Activated naive CD8-positive, alpha-beta T cell treated with anti-CD3 and anti-CD28 coated beads for 36 hours (primary cell): Measurements from ENCODE around the gene HOXA5. TPM values are rescaled to one million over a fixed set of nuclear protein-coding genes. Genes with fewer than 3 reads are reported as not detected.
A peak's percentile ranks its signal among the peaks of the same experiment; 100 is the strongest.

Experiments used
- DNase-seq: peaks from one replicate; pipeline ENCODE4 v3.0.0; 2021
- H3K27ac Mint-ChIP-seq: one replicate; pipeline ENCODE4 v1.8.0; 2022; ENCODE audit warnings: mild to moderate bottlenecking, moderate library complexity, mixed read lengths
- H3K27me3 Mint-ChIP-seq: one replicate; pipeline ENCODE4 v1.8.0; 2022; ENCODE audit warnings: mild to moderate bottlenecking, mixed read lengths
- H3K36me3 Mint-ChIP-seq: one replicate; pipeline ENCODE4 v1.8.0; 2021; ENCODE audit warnings: mild to moderate bottlenecking, mixed read lengths
- H3K4me1 Mint-ChIP-seq: one replicate; pipeline ENCODE4 v1.8.0; 2021; ENCODE audit warnings: mixed read lengths
- H3K4me3 Mint-ChIP-seq: one replicate; pipeline ENCODE4 v1.8.0; 2022; ENCODE audit warnings: mild to moderate bottlenecking, moderate library complexity, mixed read lengths
- H3K9me3 Mint-ChIP-seq: one replicate; pipeline ENCODE4 v1.8.0; 2022; ENCODE audit warnings: mixed read lengths
- total RNA-seq, 2 experiments: library from RNA; stranded (reverse); gene quantifications; one replicate each; pipeline ENCODE4 v1.2.3, GENCODE V29; 2021

The HOXA5 gene
- total RNA-seq, 2 experiments from 2014 or later: not detected

- Mint-ChIP-seq H3K9me3 (no peaks in the 10 kb centered on the region), H3K27ac (no peak overlapping the region), H3K36me3 (peaks cover 2% of the 10 kb centered on the region), H3K4me1 (peaks cover 33% of the 10 kb centered on the region), H3K4me3 (peak overlapping the region; percentile 29), H3K27me3 (peaks cover 94% of the 10 kb centered on the region)
- DNase-seq: no peak
Measured at GRCh38 chr7:27159266-27160144, 16.0 kb upstream of the HOXA5 start.

GRCh38 chr7:27158436-27159265, 15.2 kb upstream of the HOXA5 start:
- no peak for DNase-seq
- Mint-ChIP-seq H3K27me3 (peaks cover 94% of the 10 kb centered on the region), H3K27ac (no peak overlapping the region), H3K9me3 (no peaks in the 10 kb centered on the region), H3K4me3 (no peak overlapping the region), H3K36me3 (peaks cover 2% of the 10 kb centered on the region), H3K4me1 (peaks cover 34% of the 10 kb centered on the region)

GRCh38 chr7:27157702-27158431, 14.4 kb upstream of the HOXA5 start:
- H3K27me3 Mint-ChIP-seq: peaks cover 94% of the 10 kb centered on the region
- H3K9me3 Mint-ChIP-seq: no peaks in the 10 kb centered on the region
- no peak overlapping the region for H3K27ac Mint-ChIP-seq
- H3K4me1 Mint-ChIP-seq: peaks cover 34% of the 10 kb centered on the region
- peaks cover 2% of the 10 kb centered on the region for H3K36me3 Mint-ChIP-seq
- DNase-seq: no peak
- no peak overlapping the region for H3K4me3 Mint-ChIP-seq

- H3K4me1 Mint-ChIP-seq: peaks cover 35% of the 10 kb centered on the region
- peaks cover 94% of the 10 kb centered on the region for H3K27me3 Mint-ChIP-seq
- H3K4me3 Mint-ChIP-seq: no peak overlapping the region
- no peak for DNase-seq
- peaks cover 2% of the 10 kb centered on the region for H3K36me3 Mint-ChIP-seq
- H3K9me3 Mint-ChIP-seq: no peaks in the 10 kb centered on the region
- H3K27ac Mint-ChIP-seq: peak overlapping the region; percentile 66
Measured at GRCh38 chr7:27156916-27157701, 13.6 kb upstream of the HOXA5 start.

GRCh38 chr7:27156508-27156898, 13.0 kb upstream of the HOXA5 start, which contains the start of gene HOXA7:
Gene HOXA7, minus strand, starts transcription at chr7:27156675. Its CDS starts 130 bp downstream, at chr7:27156545.
- Mint-ChIP-seq H3K4me1 (peaks cover 41% of the 10 kb centered on the region), H3K27me3 (peaks cover 94% of the 10 kb centered on the region), H3K4me3 (peak within 1 kb of the TSS; percentile 47), H3K27ac (peak within 1 kb of the TSS; percentile 76), H3K9me3 (no peaks in the 10 kb centered on the region), H3K36me3 (peaks cover 2% of the 10 kb centered on the region)
- DNase-seq: no peak

DNA sequence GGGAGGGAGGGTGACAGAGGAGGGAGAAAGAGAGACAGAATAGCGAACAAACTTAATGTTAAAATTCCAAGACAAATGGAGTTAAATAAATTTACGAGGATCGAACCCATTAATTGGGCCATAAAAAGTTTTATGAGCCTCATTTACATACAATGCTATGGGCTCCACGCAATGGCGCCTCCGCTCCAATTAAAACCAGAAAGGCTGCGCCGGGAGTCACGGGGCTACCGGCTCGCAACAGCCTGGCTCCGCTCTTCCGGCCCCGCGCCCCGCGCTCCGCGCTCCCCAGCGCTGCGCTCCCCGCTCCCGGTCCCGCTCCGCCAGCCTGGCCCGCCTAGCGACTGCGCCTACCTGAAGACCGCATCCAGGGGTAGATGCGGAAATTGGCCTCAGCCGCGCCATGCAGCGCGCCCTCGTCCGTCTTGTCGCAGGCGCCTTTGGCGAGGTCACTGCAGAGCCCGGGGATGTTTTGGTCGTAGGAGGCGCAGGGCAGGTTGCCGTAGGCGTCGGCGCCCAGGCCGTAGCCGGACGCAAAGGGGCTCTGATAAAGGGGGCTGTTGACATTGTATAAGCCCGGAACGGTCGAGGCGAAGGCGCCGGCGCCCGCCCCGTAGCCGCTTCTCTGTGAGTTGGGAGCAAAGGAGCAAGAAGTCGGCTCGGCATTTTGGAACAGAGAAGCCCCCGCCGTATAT, 12.5 kb upstream of the HOXA5 start:
- Mint-ChIP-seq H3K36me3 (peaks cover 2% of the 10 kb centered on the region), H3K9me3 (no peaks in the 10 kb centered on the region), H3K27ac (peak overlapping the region; percentile 76), H3K27me3 (peaks cover 97% of the 10 kb centered on the region), H3K4me1 (peaks cover 44% of the 10 kb centered on the region), H3K4me3 (peak overlapping the region; percentile 47)
- no peak for DNase-seq

DNA sequence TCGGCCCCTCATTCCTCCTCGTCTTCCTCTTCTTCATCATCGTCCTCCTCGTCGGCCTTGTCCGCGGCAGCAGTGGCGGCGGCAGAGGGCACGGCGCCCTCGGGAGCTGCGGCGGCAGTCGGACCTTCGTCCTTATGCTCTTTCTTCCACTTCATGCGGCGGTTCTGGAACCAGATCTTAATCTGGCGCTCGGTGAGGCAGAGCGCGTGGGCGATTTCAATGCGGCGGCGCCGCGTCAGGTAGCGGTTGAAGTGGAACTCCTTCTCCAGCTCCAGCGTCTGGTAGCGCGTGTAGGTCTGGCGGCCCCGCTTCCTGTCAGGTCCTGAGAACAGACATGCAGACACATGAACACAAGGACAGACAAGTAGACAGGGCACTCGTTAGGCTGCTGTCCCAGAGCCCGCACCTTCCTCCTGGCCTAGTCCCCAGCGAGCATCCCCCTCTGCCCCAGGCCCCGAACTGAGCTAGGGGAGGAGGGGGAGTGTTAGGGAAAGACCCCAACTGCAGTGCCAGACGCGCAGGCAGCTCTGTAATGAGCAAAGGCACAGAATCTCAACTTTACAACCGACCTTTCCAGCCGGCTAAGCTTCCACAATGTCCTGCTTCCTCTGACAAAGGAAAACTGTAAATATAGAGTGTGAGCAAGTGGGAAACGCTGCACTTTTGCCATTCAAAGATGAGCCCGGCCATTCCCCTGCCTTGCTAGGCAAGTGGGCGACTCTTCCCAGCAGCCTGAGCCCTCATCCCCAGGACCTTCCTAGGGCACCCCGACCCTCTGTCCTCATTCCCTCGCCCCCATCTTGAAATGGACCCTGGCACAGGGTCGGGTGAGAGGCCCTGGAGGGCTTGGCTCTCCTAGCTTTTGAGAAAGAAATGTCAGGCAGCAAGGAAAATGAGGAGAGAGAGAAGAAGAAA, 11.7 kb upstream of the HOXA5 start:
- DNase-seq: peak; percentile 50
- Mint-ChIP-seq H3K4me3 (peak overlapping the region; percentile 41), H3K27ac (peak overlapping the region; percentile 76), H3K9me3 (no peaks in the 10 kb centered on the region), H3K27me3 (peaks cover 100% of the 10 kb centered on the region), H3K4me1 (peaks cover 50% of the 10 kb centered on the region), H3K36me3 (peaks cover 2% of the 10 kb centered on the region)

GRCh38 chr7:27154369-27154768, 10.9 kb upstream of the HOXA5 start:
- DNase-seq: no peak
- peaks cover 100% of the 10 kb centered on the region for H3K27me3 Mint-ChIP-seq
- H3K4me1 Mint-ChIP-seq: peaks cover 45% of the 10 kb centered on the region
- no peak overlapping the region for H3K27ac Mint-ChIP-seq
- no peak overlapping the region for H3K4me3 Mint-ChIP-seq
- peaks cover 2% of the 10 kb centered on the region for H3K36me3 Mint-ChIP-seq
- no peaks in the 10 kb centered on the region for H3K9me3 Mint-ChIP-seq

DNA sequence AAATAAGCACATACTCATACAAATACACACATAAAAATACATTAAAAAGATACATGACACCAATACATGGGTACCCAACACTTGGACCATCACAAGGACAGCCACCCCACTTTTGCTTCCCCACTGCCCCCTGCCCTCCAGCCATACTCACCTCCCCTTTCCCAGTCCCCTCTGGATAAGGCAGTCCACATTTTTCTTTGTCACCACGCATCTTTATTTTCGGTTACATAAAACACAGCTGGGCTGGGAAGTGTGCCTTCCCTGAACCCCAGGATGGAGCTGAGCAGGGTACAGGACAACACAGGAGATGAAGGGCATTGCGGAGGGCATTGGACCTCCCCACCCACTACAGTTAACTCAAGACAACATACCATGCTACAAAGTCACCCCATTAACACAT, 10.0 kb upstream of the HOXA5 start:
- no peaks in the 10 kb centered on the region for H3K9me3 Mint-ChIP-seq
- peaks cover 43% of the 10 kb centered on the region for H3K4me1 Mint-ChIP-seq

DNA sequence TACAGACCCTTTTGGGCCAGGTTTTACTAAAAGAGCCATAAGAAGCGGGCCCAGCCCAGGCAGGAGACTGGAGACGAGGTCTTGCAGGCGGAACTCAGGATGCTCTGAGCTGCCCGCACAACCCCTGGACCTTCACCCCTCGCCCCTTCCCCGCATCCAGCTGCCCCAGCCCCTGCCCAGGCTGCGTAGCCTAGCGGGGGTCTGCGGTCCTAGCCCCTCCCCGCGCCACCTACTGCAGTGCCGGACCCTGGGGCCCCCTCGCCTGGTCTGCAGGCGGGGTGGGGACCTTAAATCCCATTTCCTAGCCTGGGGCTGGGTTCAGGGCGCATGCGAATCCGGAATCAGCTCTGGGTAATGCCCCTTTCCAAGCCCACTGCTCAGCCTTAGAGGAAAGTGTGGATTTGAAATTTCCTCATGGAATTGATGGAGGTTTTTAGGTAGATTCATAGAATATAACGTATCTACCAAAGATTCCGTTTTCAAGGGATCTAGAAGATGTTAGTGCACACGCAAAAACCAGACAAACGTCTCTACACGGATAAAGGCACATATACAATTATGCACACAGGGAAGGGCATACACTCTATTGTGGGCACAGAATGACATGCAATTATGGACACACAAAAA, 9.4 kb upstream of the HOXA5 start:
- H3K4me3 Mint-ChIP-seq: no peak overlapping the region
- H3K36me3 Mint-ChIP-seq: peaks cover 2% of the 10 kb centered on the region
- H3K27me3 Mint-ChIP-seq: peaks cover 100% of the 10 kb centered on the region
- H3K27ac Mint-ChIP-seq: no peak overlapping the region
- H3K9me3 Mint-ChIP-seq: no peaks in the 10 kb centered on the region
- DNase-seq: no peak
- H3K4me1 Mint-ChIP-seq: peaks cover 44% of the 10 kb centered on the region

More for the DNA sequence above, 10.0 kb upstream of the HOXA5 start:
- Mint-ChIP-seq H3K4me3 (no peak overlapping the region), H3K36me3 (peaks cover 2% of the 10 kb centered on the region), H3K27ac (no peak overlapping the region), H3K27me3 (peaks cover 100% of the 10 kb centered on the region)
- DNase-seq: no peak

- peaks cover 40% of the 10 kb centered on the region for H3K4me1 Mint-ChIP-seq
- peaks cover 100% of the 10 kb centered on the region for H3K27me3 Mint-ChIP-seq
- H3K36me3 Mint-ChIP-seq: peaks cover 2% of the 10 kb centered on the region
- no peak for DNase-seq
- no peak within 1 kb of the TSS for H3K27ac Mint-ChIP-seq
- no peaks in the 10 kb centered on the region for H3K9me3 Mint-ChIP-seq
- peak within 1 kb of the TSS; percentile 64 for H3K4me3 Mint-ChIP-seq
Measured at GRCh38 chr7:27151931-27152815, 8.7 kb upstream of the HOXA5 start, which contains the start of gene HOXA3. Gene HOXA3, minus strand, starts transcription at chr7:27152583. Its CDS starts 41,943 bp downstream, at chr7:27110640.
